HCT116 (cell line): Measurements from ENCODE around the gene HRH2. TPM values are rescaled to one million over a fixed set of nuclear protein-coding genes. Genes with fewer than 3 reads are reported as not detected.

Source experiments
- ATAC-seq: fragments of 200-7000 bp; cut with Tn5 transposase; 2 replicates; pipeline ENCODE4 v1.9.1; 2020; ENCODE audit warnings: mild to moderate bottlenecking, moderate library complexity
- BruUV-seq: library from RNA; stranded (reverse); fragments of 400-500 nt; replicated peaks from 2 replicates; lab custom pipeline; 2021; lab: Mats Ljungman, UMichigan
- CTCF ChIA-PET: fragments of 300-600 bp; sonication (Branson Sonifier 250); formaldehyde crosslinking; loops from one replicate; lab custom pipeline; 2021; ENCODE audit warnings: antibody characterized with exemption; lab: Charles Lee
- POLR2A ChIA-PET: fragments of 300-600, 350-600 bp; sonication (Branson Sonifier 250); formaldehyde crosslinking; loops from one replicate; lab custom pipeline; 2021; ENCODE audit warnings: antibody characterized with exemption; lab: Charles Lee
- RAD21 ChIA-PET, 2 experiments: fragments of 300-600 bp; sonication (Branson Sonifier 250); formaldehyde crosslinking; loops; one replicate each; lab custom pipeline; 2023; ENCODE audit warnings: low total read pairs in 2 of 2; ENCODE audit not compliant: uncharacterized antibody in 2 of 2, unreplicated experiment in 2 of 2, low non-redundant PET in 1 of 2; lab: Charles Lee
- DNase-seq: peaks from one replicate; pipeline ENCODE4 v3.0.0-alpha.2; 2010; ENCODE audit warnings: low read depth, low spot score
- H2AFZ ChIP-seq: fragments of 200-600 bp; shearing (Covaris generic), sonication (generic); 2 replicates; pipeline ENCODE4 v1.6.1; 2017; ENCODE audit warnings: low read depth, mixed run types, mixed read lengths, antibody characterized with exemption, low read length; ENCODE audit not compliant: poor library complexity, severe bottlenecking
- H3K27ac ChIP-seq: 2 replicates; pipeline ENCODE4 v1.5.1; 2012; ENCODE audit warnings: low read depth, low read length
- H3K27me3 ChIP-seq: fragments of 200-600 bp; sonication (generic); 2 replicates; pipeline ENCODE4 v1.6.1; 2016; ENCODE audit warnings: mixed run types, low read length, mixed read lengths; ENCODE audit not compliant: insufficient read depth
- H3K36me3 ChIP-seq, 2 experiments: fragments of 200-500 bp in 1 of 2; fragments of 200-600 bp in 1 of 2; sonication (Bioruptor generic) in 1 of 2; sonication (generic) in 1 of 2; 2 replicates each; pipeline versions ENCODE4 v1.5.1 to v1.6.1; 2014 to 2016; ENCODE audit warnings: low read length in 2 of 2, inconsistent platforms in 1 of 2, mixed read lengths in 1 of 2, mixed run types in 1 of 2; ENCODE audit not compliant: insufficient read depth in 2 of 2, control insufficient read depth in 1 of 2
- H3K4me1 ChIP-seq, 2 experiments: fragments of 200-600 bp in 1 of 2; sonication (generic) in 1 of 2; 2 replicates each; pipeline versions ENCODE4 v1.5.1 to v1.6.1; 2012 to 2017; ENCODE audit warnings: low read length in 2 of 2, inconsistent platforms in 1 of 2, mild to moderate bottlenecking in 1 of 2, mixed read lengths in 1 of 2, mixed run types in 1 of 2, moderate library complexity in 1 of 2; ENCODE audit not compliant: insufficient read depth in 2 of 2, control insufficient read depth in 1 of 2
- H3K4me2 ChIP-seq: fragments of 200-600 bp; sonication (generic); 2 replicates; pipeline ENCODE4 v1.6.1; 2017; ENCODE audit warnings: mixed run types, low read length, mixed read lengths
- H3K4me3 ChIP-seq, 2 experiments: fragments of 200-600 bp in 1 of 2; sonication (generic) in 1 of 2; replicated peaks in 1 of 2; 2 replicates each; pipeline ENCODE4 v1.5.1; 2011 to 2016; ENCODE audit warnings: low read length in 2 of 2, control low read depth in 1 of 2, low read depth in 1 of 2, mild to moderate bottlenecking in 1 of 2, mixed read lengths in 1 of 2, mixed run types in 1 of 2
- H3K79me2 ChIP-seq: fragments of 200-600 bp; sonication (generic); 2 replicates; pipeline ENCODE4 v1.6.1; 2017; ENCODE audit warnings: mild to moderate bottlenecking, mixed run types, low read length, moderate library complexity, mixed read lengths; ENCODE audit not compliant: insufficient read depth
- H3K9ac ChIP-seq: fragments of 200-600 bp; sonication (generic); 2 replicates; pipeline ENCODE4 v1.6.1; 2016; ENCODE audit warnings: low read length, mixed read lengths
- H3K9me2 ChIP-seq: fragments of 200-600 bp; sonication (generic), shearing (Covaris generic); 2 replicates; pipeline ENCODE4 v1.6.1; 2017; ENCODE audit warnings: mixed run types, mild to moderate bottlenecking, moderate library complexity; ENCODE audit not compliant: insufficient read depth
- H3K9me3 ChIP-seq, 2 experiments: fragments of 200-500 bp in 1 of 2; fragments of 200-600 bp in 1 of 2; sonication (Bioruptor generic) in 1 of 2; sonication (generic) in 1 of 2; 2 replicates each; pipeline ENCODE4 v1.6.1; 2014 to 2017; ENCODE audit warnings: low read length in 2 of 2, mixed read lengths in 2 of 2, inconsistent platforms in 1 of 2, low read depth in 1 of 2, mild to moderate bottlenecking in 1 of 2, mixed run types in 1 of 2, moderate library complexity in 1 of 2; ENCODE audit not compliant: control insufficient read depth in 1 of 2, insufficient read depth in 1 of 2
- H4K20me1 ChIP-seq: fragments of 200-600 bp; sonication (generic), shearing (Covaris generic); 2 replicates; pipeline ENCODE4 v1.6.1; 2017; ENCODE audit warnings: mixed run types, mild to moderate bottlenecking, moderate library complexity; ENCODE audit not compliant: insufficient read depth
- ATF3 ChIP-seq: IDR thresholded peaks from 2 replicates; pipeline ENCODE4 v1.6.1; 2012
- CEBPB ChIP-seq: IDR thresholded peaks from 2 replicates; pipeline ENCODE4 v1.6.1; 2012; ENCODE audit warnings: low read depth
- EGR1 ChIP-seq: IDR thresholded peaks from 2 replicates; pipeline ENCODE4 v1.6.1; 2012; ENCODE audit warnings: low read depth
- EZH2 ChIP-seq: fragments of 200-600 bp; sonication (generic); IDR thresholded peaks from 2 replicates; pipeline ENCODE4 v1.6.1; 2017; ENCODE audit warnings: antibody characterized with exemption, mixed run types
- FOSL1 ChIP-seq: IDR thresholded peaks from 2 replicates; pipeline ENCODE4 v1.6.1; 2012; ENCODE audit warnings: low read depth
- MAX ChIP-seq: IDR thresholded peaks from 2 replicates; pipeline ENCODE4 v1.6.1; 2012
- RAD21 ChIP-seq: IDR thresholded peaks from 2 replicates; pipeline ENCODE4 v1.6.1; 2012; ENCODE audit warnings: low read depth, mild to moderate bottlenecking
- REST ChIP-seq: IDR thresholded peaks from 2 replicates; pipeline ENCODE4 v1.6.1; 2012; ENCODE audit warnings: low read depth
- SIN3A ChIP-seq: IDR thresholded peaks from 2 replicates; pipeline ENCODE4 v1.6.1; 2012; ENCODE audit warnings: low read depth
- YY1 ChIP-seq: IDR thresholded peaks from 2 replicates; pipeline ENCODE4 v1.6.1; 2011; ENCODE audit warnings: low read length, low read depth, moderate library complexity, mild to moderate bottlenecking; ENCODE audit not compliant: insufficient replicate concordance; ENCODE audit errors: extremely low read depth
- intact Hi-C: fragments of 100-400 bp; cut with micrococcal nuclease; formaldehyde crosslinking; loops from 2 replicates; pipeline ENCODE4 v1.10.0; 2022
- total RNA-seq: library from RNA; stranded (reverse); gene quantifications from one replicate; pipeline ENCODE4 v1.2.1, GENCODE V29; 2021; ENCODE audit not compliant: unreplicated experiment

Gene HRH2
- total RNA-seq, 1 experiment from 2014 or later: 0.12 TPM

- ChIA-PET POLR2A (no interaction called here), RAD21 (no interaction called here), CTCF (no interaction called here)
- Histone ChIP-seq H3K9me3 (no peaks in the 10 kb centered on the region), H3K4me2 (no peak overlapping the region), H3K9me2 (no peaks in the 10 kb centered on the region), H3K9ac (no peak overlapping the region), H3K36me3 (no peaks in the 10 kb centered on the region), H3K27ac (no peak overlapping the region), H2AFZ (no peak overlapping the region), H4K20me1 (no peaks in the 10 kb centered on the region), H3K4me1 (no peaks in the 10 kb centered on the region), H3K27me3 (no peaks in the 10 kb centered on the region), H3K79me2 (no peaks in the 10 kb centered on the region), H3K4me3 (no peak overlapping the region)
- BruUV-seq: no TSS peak
- no peak for ATAC-seq
- DNase-seq: no peak
- intact Hi-C loops: no loop called here
- TF ChIP-seq EGR1: no peak
- no peak for TF ChIP-seq SIN3A
- TF ChIP-seq RAD21: no peak
- TF ChIP-seq REST: no peak
- no peak for TF ChIP-seq FOSL1
- TF ChIP-seq ATF3: no peak
- no peak for TF ChIP-seq MAX
- TF ChIP-seq CEBPB: no peak
- TF ChIP-seq EZH2: no peak
- TF ChIP-seq YY1: no peak
Measured at GRCh38 chr5:175623088-175623487, 34.8 kb upstream of the HRH2 start.
